ENCODE data around the gene CYSRT1.

CYSRT1 gene

DNA sequence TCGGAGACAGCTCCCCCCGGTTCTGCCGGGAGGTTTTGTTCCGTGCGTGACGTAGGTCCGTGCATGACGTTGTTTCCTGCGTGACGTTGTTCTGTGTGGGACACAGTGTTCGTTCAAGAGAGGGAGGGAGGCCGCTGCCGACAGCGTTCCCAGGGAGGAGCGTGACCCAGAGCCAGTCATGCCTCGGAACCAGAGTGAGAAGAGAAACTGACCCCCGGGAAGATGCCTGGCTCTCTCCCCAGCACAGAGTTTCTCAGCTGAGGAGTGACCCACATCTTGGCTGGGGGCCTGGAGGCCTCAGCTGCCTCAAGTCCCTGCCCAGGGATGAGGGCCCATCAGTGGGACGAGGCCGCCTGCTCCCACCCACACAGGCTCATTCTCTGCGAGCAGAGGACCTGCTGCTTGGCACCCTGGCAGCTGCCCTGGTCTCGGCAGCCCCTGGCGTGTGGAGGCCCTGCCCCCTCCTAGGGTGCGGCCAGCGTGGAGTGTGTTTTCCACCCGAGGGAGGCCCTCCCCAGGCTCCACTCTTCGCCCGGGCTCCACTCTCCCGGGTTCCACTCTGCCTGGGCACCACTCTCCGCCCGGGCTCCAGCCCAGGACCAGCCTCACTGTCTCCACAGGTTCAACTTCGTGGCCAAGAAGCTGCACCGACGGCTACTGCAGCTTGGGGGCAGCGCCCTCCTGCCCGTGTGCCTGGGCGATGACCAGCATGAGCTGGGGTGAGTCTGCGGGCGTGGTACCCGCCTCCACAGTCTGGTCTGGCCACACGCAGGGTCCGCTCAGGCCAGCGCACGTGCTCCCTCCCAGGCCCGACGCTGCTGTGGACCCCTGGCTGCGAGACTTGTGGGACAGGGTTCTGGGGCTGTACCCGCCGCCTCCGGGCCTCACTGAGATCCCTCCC, 11.6 kb upstream of the CYSRT1 start:
- DNase-seq (ENCODE audit: extremely low spot score), result no peak
- TF ChIP-seq, protein P1, sequence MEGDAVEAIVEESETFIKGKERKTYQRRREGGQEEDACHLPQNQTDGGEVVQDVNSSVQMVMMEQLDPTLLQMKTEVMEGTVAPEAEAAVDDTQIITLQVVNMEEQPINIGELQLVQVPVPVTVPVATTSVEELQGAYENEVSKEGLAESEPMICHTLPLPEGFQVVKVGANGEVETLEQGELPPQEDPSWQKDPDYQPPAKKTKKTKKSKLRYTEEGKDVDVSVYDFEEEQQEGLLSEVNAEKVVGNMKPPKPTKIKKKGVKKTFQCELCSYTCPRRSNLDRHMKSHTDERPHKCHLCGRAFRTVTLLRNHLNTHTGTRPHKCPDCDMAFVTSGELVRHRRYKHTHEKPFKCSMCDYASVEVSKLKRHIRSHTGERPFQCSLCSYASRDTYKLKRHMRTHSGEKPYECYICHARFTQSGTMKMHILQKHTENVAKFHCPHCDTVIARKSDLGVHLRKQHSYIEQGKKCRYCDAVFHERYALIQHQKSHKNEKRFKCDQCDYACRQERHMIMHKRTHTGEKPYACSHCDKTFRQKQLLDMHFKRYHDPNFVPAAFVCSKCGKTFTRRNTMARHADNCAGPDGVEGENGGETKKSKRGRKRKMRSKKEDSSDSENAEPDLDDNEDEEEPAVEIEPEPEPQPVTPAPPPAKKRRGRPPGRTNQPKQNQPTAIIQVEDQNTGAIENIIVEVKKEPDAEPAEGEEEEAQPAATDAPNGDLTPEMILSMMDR (IDR thresholded peaks at IDR 0.05; ENCODE audit: control extremely low read depth, extremely low read depth, low read depth, missing control alignments), result peak; percentile 17
- CTCF ChIA-PET, result interaction anchor here (1.1 to 4.2 kb wide), 3 partner anchors 9 to 25 kb away, joined by 3 to 11 read pairs (median 4); partner anchors contain the start of genes ANAPC2 and SSNA1
- POLR2A ChIA-PET, result no interaction called here

- POLR2A ChIA-PET, result no interaction called here
- TF ChIP-seq, protein P1 (IDR thresholded peaks at IDR 0.05; ENCODE audit: control extremely low read depth, extremely low read depth, low read depth, missing control alignments), result no peak
- CTCF ChIA-PET, result interaction anchor here (1.1 to 4.2 kb wide), 3 partner anchors 11 to 26 kb away, joined by 3 to 13 read pairs (median 11); partner anchors contain the start of genes ANAPC2, RNF224 and SSNA1
- no peak for DNase-seq (ENCODE audit: extremely low spot score)
Observed at GRCh38 chr9:137214620-137215019, 10.4 kb upstream of the CYSRT1 start.

DNA sequence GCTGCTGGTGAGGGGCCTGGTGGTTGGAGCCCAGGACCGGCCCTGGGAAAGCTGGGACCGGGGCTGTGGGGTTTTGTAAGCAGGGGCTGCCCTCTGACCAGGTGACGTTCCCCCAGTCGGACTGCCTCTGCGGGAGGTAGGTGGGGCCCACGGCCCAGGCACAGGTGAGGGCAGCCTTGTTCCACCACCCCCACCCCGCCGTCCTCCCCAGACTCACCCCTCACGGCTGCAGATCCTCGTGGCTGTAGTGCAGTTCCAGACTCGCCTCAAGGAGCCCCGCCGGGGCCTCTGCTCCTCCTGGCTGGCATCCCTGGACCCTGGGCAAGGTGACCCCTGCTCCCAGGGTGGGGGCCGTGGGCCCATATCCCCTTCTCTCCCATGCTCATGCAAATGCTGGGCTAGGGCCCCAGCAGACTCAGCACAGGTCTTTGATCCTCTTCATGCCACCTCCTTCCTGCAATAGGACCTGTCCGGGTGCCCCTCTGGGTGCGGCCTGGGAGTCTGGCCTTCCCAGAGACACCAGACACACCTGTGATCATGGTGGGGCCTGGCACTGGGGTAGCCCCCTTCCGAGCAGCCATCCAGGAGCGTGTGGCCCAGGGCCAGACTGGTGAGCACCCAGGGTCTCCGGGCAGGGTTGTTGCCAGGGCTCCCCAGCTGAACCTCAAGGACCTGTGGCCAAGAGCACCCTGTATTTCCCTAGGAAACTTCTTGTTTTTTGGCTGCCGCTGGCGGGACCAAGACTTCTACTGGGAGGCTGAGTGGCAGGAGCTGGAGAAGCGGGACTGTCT, 9.6 kb upstream of the CYSRT1 start:
- ChIA-PET CTCF (interaction anchor here (1.2 to 4.2 kb wide), 3 partner anchors 8 to 26 kb away, joined by 6 to 13 read pairs (median 11); partner anchors contain the start of genes ANAPC2, RNF224 and SSNA1), POLR2A (no interaction called here)
- DNase-seq (ENCODE audit: extremely low spot score), result no peak
- TF ChIP-seq, protein P1 (IDR thresholded peaks at IDR 0.05; ENCODE audit: control extremely low read depth, extremely low read depth, low read depth, missing control alignments), result no peak

DNA sequence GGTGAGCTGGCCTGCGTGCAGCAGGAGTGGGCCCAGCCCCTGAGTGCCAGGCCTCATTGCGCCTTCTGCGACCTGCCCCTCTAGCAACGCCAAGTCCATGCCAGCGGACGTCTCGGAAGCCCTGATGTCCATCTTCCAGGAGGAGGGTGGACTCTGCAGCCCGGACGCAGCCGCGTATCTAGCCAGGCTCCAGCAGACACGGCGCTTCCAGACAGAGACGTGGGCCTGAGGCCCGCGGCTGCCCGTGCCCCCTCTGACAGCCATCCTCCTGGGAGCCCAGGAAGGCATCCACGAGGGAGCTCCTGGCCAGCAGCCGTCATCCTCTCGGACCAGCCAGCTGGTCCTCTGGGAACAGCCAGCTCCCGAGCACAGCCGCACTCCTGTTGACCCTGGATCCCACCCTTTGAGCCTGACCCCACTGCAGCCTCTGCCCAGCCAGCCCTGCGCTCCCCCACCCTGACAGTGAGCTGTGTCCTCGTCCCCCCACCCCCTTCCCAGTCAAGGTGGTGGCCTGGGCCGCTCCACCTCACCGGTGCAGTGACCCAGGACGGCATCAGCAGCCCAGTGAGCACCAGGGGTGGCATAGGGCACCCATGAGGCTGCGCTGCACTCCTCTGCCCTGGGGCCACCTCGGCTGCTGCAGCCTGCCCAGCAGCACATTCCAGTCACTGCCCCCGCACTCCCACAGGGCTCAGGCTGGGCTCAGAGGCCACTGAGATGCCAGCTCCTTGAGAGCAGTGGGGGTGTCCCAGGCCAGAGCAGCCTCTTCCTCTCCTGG, 8.6 kb upstream of the CYSRT1 start:
- CTCF ChIA-PET, result interaction anchor here (0.9 to 4.2 kb wide), 4 partner anchors 9 to 27 kb away, joined by 4 to 13 read pairs (median 8); partner anchors contain the start of genes ANAPC2, RNF224 and SSNA1
- POLR2A ChIA-PET, result interaction anchor here (0.5 to 0.8 kb wide), 2 partner anchors 15 to 24 kb away, joined by 3 to 4 read pairs; partner anchors contain the start of gene TPRN
- TF ChIP-seq, protein P1 (IDR thresholded peaks at IDR 0.05; ENCODE audit: control extremely low read depth, extremely low read depth, low read depth, missing control alignments), result no peak
- no peak for DNase-seq (ENCODE audit: extremely low spot score)

- TF ChIP-seq, protein P1 (IDR thresholded peaks at IDR 0.05; ENCODE audit: control extremely low read depth, extremely low read depth, low read depth, missing control alignments), result no peak
- CTCF ChIA-PET, result interaction anchor here (0.9 to 4.2 kb wide), 3 partner anchors 9 to 29 kb away, joined by 4 to 11 read pairs (median 8); partner anchors contain the start of genes ANAPC2, RNF224 and SSNA1
- POLR2A ChIA-PET, result no interaction called here
- no peak for DNase-seq (ENCODE audit: extremely low spot score)
Observed at GRCh38 chr9:137217276-137218211, 7.4 kb upstream of the CYSRT1 start.
